Measurements from ENCODE around the gene PIK3CG.
"Not testable (repeated sequence)": the region's sequence is repeated elsewhere in the genome, so short reads cannot be mapped to it uniquely, and the experiment has no call there.

The PIK3CG gene

DNA sequence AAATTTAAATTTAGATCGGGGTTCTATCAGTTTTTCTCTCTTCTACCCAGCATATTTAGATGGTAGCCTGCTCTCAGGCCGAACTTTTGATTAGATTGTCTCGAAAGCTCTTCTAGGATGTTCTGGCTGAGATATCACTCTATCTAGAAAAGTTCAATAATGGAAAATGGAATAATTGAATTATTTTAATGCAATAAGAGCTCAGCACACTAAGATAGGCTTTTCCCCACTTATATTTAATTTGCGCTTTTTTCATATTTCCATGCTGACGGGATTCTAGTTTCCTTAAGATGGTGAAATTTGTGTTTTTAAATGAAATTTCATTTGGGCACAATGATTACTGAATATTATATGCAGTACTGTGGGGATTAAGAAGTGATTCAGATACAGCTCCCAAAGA is 73.7 kb downstream of the PIK3CG start:
- no peak for DNase-seq (ENCODE audit: low read depth in 2 of 2)

DNA sequence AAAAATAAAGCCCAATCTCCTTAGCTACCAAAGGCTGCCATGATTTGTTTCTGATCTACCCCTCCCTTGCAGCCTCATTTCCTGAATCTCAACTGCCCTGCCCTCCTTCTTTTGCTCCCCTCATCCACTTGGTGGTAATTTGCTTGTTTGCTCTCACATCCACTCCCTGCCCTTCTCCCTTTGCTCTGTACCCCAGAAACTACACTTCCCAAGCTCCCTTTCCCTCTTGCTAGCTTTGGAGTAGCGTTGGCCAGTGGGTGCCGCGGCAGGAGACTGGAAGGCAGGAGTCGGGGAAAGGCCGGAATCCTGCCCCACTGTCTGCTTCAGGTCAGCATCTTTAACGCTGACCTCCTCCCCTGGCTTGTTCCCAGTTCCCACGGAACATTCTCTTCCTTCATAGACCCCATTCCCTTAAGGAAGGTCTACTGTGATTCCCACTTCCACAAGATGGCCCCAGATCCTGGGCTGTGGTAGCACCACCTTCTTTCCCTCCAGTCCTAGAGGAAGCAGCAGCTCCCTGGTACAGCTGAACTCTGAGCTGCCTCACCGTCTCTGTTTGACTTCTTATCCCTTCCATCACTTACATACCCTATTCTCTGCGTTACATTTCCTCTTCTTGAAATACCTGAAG is 79.1 kb downstream of the PIK3CG start:
- no peak for DNase-seq (ENCODE audit: low read depth in 2 of 2)

DNA sequence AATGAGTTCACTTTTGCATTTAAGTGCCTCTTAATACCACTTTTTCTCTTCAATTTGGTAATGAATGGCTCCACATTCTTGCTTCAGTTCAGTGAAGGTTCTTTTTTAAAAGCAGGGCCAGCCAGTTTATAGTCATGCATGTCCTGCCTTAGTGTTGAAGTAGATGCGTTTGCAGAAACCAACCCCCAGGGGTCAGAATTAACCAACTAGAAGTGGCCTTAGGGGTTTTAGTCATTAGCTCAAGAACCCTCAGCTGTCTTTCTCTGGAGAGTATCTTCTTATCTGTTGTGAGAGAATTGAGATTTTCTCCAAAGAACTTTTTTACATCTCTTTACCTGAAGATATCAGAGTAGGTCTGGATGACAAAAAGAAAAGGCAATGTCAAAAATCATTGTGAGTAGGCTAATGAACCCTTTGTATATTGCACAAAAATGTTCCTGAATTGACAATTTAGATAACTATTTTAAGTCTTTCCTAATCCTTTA is 82.2 kb downstream of the PIK3CG start:
- peak in 1 of 2 donors; percentile 5 for DNase-seq (ENCODE audit: low read depth in 2 of 2)

DNA sequence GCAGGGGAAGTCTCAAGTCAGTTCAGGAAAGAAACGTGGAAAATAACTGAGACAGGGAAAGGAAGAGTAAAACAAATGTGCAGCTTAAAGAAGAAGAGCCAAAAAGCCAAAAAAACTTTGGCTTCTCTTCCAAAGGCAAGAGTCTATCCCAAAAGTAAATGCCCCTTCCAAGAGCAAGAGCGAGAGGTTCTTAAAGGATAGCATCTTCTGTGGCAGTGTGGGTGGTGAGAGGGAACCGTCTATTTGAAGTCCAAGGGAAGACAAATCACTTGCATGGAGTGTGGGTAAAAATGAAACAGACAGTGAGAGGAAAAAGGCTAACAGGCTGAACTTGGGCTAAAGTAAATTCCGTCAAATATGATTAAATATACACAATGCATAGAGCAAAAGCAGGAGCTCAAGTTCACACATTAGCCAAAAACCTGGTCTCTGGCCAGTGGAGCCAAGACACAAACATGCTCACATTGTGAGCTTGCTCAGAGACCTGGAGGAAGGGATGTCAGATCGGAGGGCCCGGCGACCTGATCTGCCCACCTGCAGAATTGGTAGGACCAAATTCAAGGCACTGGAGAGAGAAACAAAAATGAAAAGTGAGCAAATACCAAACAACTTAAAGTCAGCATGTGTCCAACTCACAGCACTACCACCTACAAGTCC is 87.0 kb downstream of the PIK3CG start:
- DNase-seq (ENCODE audit: low read depth in 2 of 2): no peak

DNA sequence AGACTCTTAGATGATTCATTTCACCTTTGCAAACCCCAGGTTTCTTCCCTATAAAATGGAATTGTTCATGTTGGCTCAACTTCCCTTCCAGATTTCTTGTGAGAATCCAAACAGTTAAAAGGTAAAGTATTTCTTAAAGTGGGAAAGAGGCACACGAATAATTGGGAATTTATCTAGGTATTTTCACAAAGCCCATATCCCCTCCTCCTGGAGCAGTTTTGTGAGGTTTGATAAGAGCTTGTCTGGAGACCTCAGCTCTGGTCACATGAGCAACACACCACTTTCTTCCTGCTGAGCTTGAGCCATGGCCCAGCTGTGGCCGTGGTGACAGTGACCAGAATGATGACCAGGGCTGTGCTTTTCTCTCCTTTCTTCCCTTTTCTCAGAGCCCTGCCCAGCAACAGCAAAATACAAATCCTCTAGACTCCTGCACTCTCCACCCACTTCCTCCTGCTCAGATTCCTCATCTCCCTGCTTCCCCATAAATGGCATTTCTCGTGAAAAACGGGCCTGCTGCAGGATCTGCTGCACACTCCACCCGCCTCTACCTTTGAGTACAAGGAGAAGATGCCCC is 87.7 kb downstream of the PIK3CG start:
- DNase-seq (ENCODE audit: low read depth in 2 of 2): no peak

DNA sequence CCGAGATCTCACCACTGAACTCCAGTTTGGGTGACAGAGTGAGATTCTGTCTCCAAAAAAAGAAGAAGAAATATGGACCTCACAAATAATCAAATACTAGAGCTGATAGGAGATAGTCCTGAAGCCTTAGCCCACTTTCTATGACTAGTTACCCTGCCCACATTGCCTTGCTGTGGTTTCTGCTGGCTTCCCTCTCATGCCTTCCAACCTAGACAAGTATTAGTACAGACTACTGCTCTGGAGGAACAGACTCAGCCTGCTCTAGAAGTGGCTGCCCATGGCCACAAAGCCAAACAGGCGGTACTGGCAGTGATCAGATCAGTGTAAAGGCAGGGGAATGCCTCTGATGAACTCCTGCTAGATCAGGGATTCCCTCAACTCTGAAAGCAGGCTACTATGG is 89.8 kb downstream of the PIK3CG start:
- no peak for DNase-seq (ENCODE audit: low read depth in 2 of 2)

DNA sequence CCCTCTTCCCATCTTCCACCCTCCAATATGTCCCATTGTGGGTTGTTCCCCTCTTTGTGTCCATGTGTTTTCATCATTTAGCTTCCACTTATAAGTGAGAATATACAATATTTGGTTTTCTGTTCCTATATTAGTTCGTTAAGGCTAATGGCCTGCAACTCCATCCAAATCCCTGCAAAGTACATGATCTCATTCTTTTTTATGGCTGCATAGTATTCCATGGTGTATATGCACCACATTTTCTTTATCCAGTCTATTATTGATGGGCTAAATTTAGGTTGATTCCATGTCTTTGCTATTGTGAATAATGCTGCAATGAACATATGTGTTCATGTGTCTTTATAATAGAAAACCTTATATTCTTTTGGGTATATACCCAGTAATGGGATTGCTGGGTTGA is 90.8 kb downstream of the PIK3CG start:
- DNase-seq (ENCODE audit: low read depth in 2 of 2): not testable (repeated sequence)

Data from stimulated activated CD4-positive, alpha-beta T cell treated with anti-CD3 and anti-CD28 coated beads, Interleukin-1b, Interleukin-23, amount 100 ng/mL, for 4 hours (primary cell).